Keratinocyte (primary cell): ENCODE measurements around the gene CD164L2. TPM values are rescaled to one million over a fixed set of nuclear protein-coding genes. Genes with fewer than 3 reads are reported as not detected.

Experiments used
- DNase-seq: peaks from one replicate; pipeline ENCODE4 v3.0.0-alpha.2; 2011; ENCODE audit warnings: low read depth, missing footprints, low spot score
- FAIRE-seq: peaks from 2 replicates; lab custom pipeline; 2011; peaks lifted over from hg19 to GRCh38; lab: Jason Lieb, UNC
- H2AFZ ChIP-seq: 2 replicates; pipeline ENCODE4 v1.6.0; 2012; ENCODE audit warnings: low read length, control low read depth, inconsistent platforms; ENCODE audit not compliant: control insufficient read depth
- H3K27ac ChIP-seq: 2 replicates; pipeline ENCODE4 v1.5.1; 2011; ENCODE audit warnings: low read length; ENCODE audit not compliant: control insufficient read depth, insufficient read depth
- H3K27me3 ChIP-seq: 3 replicates; pipeline ENCODE4 v1.6.0; 2011; ENCODE audit warnings: low read length; ENCODE audit not compliant: control insufficient read depth, insufficient read depth; ENCODE audit errors: extremely low read depth
- H3K36me3 ChIP-seq, 2 experiments: 2 replicates in 1 of 2; 3 replicates in 1 of 2; pipeline ENCODE4 v1.5.1; 2011; ENCODE audit warnings: low read length in 2 of 2, mild to moderate bottlenecking in 1 of 2; ENCODE audit not compliant: control insufficient read depth in 2 of 2, insufficient read depth in 2 of 2; ENCODE audit errors: extremely low read depth in 1 of 2
- H3K4me1 ChIP-seq: 3 replicates; pipeline ENCODE4 v1.5.1; 2011; ENCODE audit warnings: low read length; ENCODE audit not compliant: control insufficient read depth, insufficient read depth; ENCODE audit errors: extremely low read depth
- H3K4me2 ChIP-seq: 3 replicates; pipeline ENCODE4 v1.6.0; 2011; ENCODE audit warnings: low read depth, low read length; ENCODE audit not compliant: control insufficient read depth, insufficient read depth; ENCODE audit errors: extremely low read depth
- H3K4me3 ChIP-seq, 3 experiments: fragments of 200-600 bp in 1 of 3; sonication (generic) in 1 of 3; 2 replicates in 2 of 3; 3 replicates in 1 of 3; pipeline ENCODE4 v1.5.1; 2011 to 2016; ENCODE audit warnings: low read length in 3 of 3, mild to moderate bottlenecking in 3 of 3, control low read depth in 2 of 3, inconsistent platforms in 1 of 3, low read depth in 1 of 3, mixed read lengths in 1 of 3, mixed run types in 1 of 3, moderate library complexity in 1 of 3; ENCODE audit not compliant: control insufficient read depth in 2 of 3, insufficient read depth in 2 of 3; ENCODE audit errors: extremely low read depth in 1 of 3
- H3K79me2 ChIP-seq: 2 replicates; pipeline ENCODE4 v1.6.0; 2012; ENCODE audit warnings: low read length; ENCODE audit not compliant: control insufficient read depth, insufficient read depth
- H3K9ac ChIP-seq: 3 replicates; pipeline ENCODE4 v1.6.0; 2011; ENCODE audit warnings: low read length; ENCODE audit not compliant: control insufficient read depth, insufficient read depth; ENCODE audit errors: extremely low read depth
- H3K9me1 ChIP-seq: 3 replicates; pipeline ENCODE4 v1.6.0; 2011; ENCODE audit warnings: low read length; ENCODE audit not compliant: control insufficient read depth, insufficient read depth; ENCODE audit errors: extremely low read depth
- H3K9me3 ChIP-seq: 2 replicates; pipeline ENCODE4 v1.5.1; 2012; ENCODE audit warnings: low read depth, low read length; ENCODE audit not compliant: control insufficient read depth
- H4K20me1 ChIP-seq: 3 replicates; pipeline ENCODE4 v1.6.0; 2011; ENCODE audit warnings: low read length; ENCODE audit not compliant: control insufficient read depth, insufficient read depth; ENCODE audit errors: extremely low read depth
- EZH2 ChIP-seq: IDR thresholded peaks from one replicate; pipeline ENCODE4 v1.6.1; 2012; ENCODE audit warnings: inconsistent platforms, mild to moderate bottlenecking, low read length, moderate library complexity
- dilution Hi-C: fragments of 300-500 bp; cut with MboI; formaldehyde crosslinking; loops from one replicate; pipeline ENCODE4 v1.7.0; 2020; ENCODE audit warnings: low sequenced_read_pairs; ENCODE audit not compliant: extremely low pct_ligation_motif_present
- polyA plus RNA-seq, 5 experiments: library from polyadenylated mRNA; depleted of rRNA in 3 of 5; stranded (reverse) in 3 of 5; stranded (forward) in 1 of 5; unstranded in 1 of 5; fragments of >200 nt; gene quantifications; 1 replicate in 1 of 5; 2 replicates in 3 of 5; 3 replicates in 1 of 5; pipeline versions ENCODE4 v1.2.1 to v1.2.3, GENCODE V29; 2011 to 2012; ENCODE audit warnings: missing spikeins in 2 of 5, low read depth in 1 of 5, low replicate concordance in 1 of 5
- TF ChIP-seq, protein P1 (sequence below), 3 experiments: IDR thresholded peaks in 1 of 3; conservative IDR thresholded peaks in 1 of 3; optimal IDR thresholded peaks in 1 of 3; 2 replicates in 2 of 3; 3 replicates in 1 of 3; pipeline versions ENCODE3 to v1.5.1; 2011; ENCODE audit warnings: low read length in 3 of 3, mild to moderate bottlenecking in 3 of 3, moderate library complexity in 2 of 3, control low read depth in 1 of 3, inconsistent platforms in 1 of 3; ENCODE audit not compliant: insufficient read depth in 2 of 3; ENCODE audit errors: extremely low read depth in 1 of 3

CD164L2 gene
- polyA plus RNA-seq, 1 donor (not counting 4 experiments of a cell fraction or from before 2014, with no cell fraction given), result 2.7 TPM

DNA sequence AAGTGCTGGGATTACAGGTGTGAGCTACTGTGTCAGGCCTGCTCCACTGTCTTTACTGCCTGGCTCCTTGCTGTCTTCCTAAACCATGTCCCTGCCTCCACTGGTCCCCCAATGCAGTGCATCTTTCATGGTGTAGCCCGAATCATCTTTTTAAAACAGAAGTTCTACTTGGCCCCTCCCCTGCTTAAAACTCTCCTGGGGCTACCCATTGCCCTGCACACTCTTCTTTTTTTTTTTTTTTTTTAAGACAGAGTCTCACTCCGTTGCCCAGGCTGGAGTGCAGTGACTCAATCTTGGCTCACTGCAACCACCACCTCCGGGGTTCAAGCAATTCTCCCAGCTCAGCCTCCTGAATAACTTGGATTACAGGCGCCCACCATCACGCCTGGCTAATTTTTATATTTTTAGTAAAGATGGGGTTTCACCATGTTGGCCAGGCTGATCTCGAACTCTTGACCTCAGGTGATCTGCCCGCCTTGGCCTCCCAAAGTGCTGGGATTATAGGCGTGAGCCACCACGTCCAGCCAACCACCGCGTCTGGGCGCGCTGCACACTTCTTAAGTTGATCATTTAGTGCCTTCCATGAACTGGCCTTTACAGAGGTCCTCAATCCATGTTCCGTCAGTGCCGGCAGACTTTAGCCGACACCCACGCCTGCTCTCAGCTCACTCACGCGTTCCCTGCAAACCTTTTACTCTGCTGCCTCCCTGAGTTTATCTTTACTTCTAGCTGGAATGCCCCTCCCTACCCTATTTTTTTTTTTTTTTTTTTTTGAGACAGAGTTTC, 10.9 kb downstream of the CD164L2 start:
- H3K4me3 ChIP-seq, result no peak overlapping the region
- no peaks in the 10 kb centered on the region for H4K20me1 ChIP-seq
- DNase-seq (no peak), FAIRE-seq (no peak)
- no peaks in the 10 kb centered on the region for H3K9me1 ChIP-seq
- no peaks in the 10 kb centered on the region for H3K36me3 ChIP-seq
- dilution Hi-C loops, result no loop called here
- no peaks in the 10 kb centered on the region for H3K9me3 ChIP-seq
- H3K4me2 ChIP-seq, result no peak overlapping the region
- H3K27me3 ChIP-seq, result no peaks in the 10 kb centered on the region
- H3K4me1 ChIP-seq, result peaks cover 22% of the 10 kb centered on the region
- H3K27ac ChIP-seq, result no peak overlapping the region
- no peak for TF ChIP-seq EZH2
- TF ChIP-seq, protein P1, sequence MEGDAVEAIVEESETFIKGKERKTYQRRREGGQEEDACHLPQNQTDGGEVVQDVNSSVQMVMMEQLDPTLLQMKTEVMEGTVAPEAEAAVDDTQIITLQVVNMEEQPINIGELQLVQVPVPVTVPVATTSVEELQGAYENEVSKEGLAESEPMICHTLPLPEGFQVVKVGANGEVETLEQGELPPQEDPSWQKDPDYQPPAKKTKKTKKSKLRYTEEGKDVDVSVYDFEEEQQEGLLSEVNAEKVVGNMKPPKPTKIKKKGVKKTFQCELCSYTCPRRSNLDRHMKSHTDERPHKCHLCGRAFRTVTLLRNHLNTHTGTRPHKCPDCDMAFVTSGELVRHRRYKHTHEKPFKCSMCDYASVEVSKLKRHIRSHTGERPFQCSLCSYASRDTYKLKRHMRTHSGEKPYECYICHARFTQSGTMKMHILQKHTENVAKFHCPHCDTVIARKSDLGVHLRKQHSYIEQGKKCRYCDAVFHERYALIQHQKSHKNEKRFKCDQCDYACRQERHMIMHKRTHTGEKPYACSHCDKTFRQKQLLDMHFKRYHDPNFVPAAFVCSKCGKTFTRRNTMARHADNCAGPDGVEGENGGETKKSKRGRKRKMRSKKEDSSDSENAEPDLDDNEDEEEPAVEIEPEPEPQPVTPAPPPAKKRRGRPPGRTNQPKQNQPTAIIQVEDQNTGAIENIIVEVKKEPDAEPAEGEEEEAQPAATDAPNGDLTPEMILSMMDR (optimal IDR thresholded peaks at IDR 0.05 in 1 of 3, IDR thresholded peaks at IDR 0.05 in 1 of 3, conservative IDR thresholded peaks at IDR 0.05 in 1 of 3; ENCODE audit: extremely low read depth in 1 of 3, insufficient read depth in 2 of 3, low read length in 3 of 3), result peak in 1 of 3 experiments; percentile 32
- no peak overlapping the region for H2AFZ ChIP-seq
- H3K79me2 ChIP-seq, result no peaks in the 10 kb centered on the region
- H3K9ac ChIP-seq, result no peak overlapping the region

DNA sequence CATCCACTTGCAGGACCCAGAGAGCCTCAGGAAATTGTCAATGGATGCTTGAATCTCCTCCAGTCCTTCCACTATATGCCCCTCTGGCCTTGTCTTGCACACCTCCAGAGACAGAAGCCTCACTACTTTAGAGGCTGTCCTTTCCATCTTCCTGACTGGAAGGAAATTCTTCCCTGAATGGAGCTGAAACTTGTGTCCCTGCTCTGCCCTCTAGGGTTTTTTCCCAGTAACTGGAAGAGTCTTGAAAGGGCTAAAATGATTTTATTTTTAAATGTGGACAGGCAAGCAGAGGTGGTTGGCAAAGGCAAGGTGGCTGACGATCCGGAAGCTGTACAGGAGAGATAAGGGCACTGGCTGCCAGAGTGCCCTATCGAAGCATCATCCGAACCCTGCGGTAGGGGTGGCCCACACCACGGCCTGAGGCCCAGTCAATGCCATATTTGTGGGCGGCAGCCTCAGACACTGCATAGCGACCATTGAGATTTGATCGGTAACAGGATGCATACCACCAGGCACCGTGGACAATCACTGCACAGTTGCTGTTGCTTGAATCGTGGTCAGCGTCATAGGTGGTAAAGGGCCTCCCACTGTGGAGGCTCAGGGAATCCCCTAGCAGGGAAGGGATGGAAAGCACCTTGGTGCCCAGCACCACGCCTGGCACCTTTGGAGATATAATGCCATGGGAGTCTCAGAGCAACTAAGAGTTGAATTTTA, 14.1 kb downstream of the CD164L2 start:
- TF ChIP-seq EZH2, result no peak
- TF ChIP-seq, protein P1 (optimal IDR thresholded peaks at IDR 0.05 in 1 of 3, IDR thresholded peaks at IDR 0.05 in 1 of 3, conservative IDR thresholded peaks at IDR 0.05 in 1 of 3; ENCODE audit: extremely low read depth in 1 of 3, insufficient read depth in 2 of 3, low read length in 3 of 3), result peak in 2 of 3 experiments; percentile 18 to 32
- Histone ChIP-seq H3K9me1 (no peaks in the 10 kb centered on the region), H3K4me2 (peak overlapping the region; percentile 7), H4K20me1 (no peaks in the 10 kb centered on the region), H3K4me3 (no peak overlapping the region), H3K4me1 (peaks cover 35% of the 10 kb centered on the region), H3K36me3 (peaks cover 0 to 8% of the 10 kb centered on the region in 2 experiments), H2AFZ (no peak overlapping the region), H3K9ac (peak overlapping the region; percentile 16), H3K27ac (peak overlapping the region; percentile 15), H3K9me3 (no peaks in the 10 kb centered on the region), H3K27me3 (no peaks in the 10 kb centered on the region), H3K79me2 (peaks cover 12% of the 10 kb centered on the region)
- no peak for DNase-seq
- peak; percentile 34 for FAIRE-seq
- dilution Hi-C loops, result no loop called here
